SK-MEL-5 (cell line): ENCODE results near the gene LAMC1. TPM values are rescaled to one million over a fixed set of nuclear protein-coding genes. Genes with fewer than 3 reads are reported as not detected.
A peak's percentile ranks its signal among the peaks of the same experiment; 100 is the strongest.
"Not testable (repeated sequence)": the region's sequence is repeated elsewhere in the genome, so short reads cannot be mapped to it uniquely, and the experiment has no call there.

Experiments used
- DNase-seq: peaks from one replicate; pipeline ENCODE4 v3.0.0-alpha.2; 2016; ENCODE audit warnings: low read depth, low spot score
- in situ Hi-C: cut with HindIII; loops from 2 replicates; pipeline ENCODE4 v1.10.0; 2016; ENCODE audit warnings: low sequenced_read_pairs, high pct_unique_total_duplicates, low pct_unique_long_range_greater_than_20kb
- total RNA-seq: library from RNA; depleted of rRNA; stranded (reverse); fragments of >200 nt; shearing (Covaris generic); gene quantifications from 2 replicates; pipeline ENCODE4 v1.2.3, GENCODE V29; 2014

LAMC1 gene
- total RNA-seq, 1 experiment from 2014 or later, result 114 TPM

GRCh38 chr1:183150032-183150431, 126.8 kb downstream of the LAMC1 start:
- in situ Hi-C loops, result not testable (repeated sequence)

GRCh38 chr1:183150445-183150844, 127.2 kb downstream of the LAMC1 start:
- in situ Hi-C loops, result no loop called here
- DNase-seq, result no peak

More at GRCh38 chr1:183150032-183150431, 126.8 kb downstream of the LAMC1 start:
- not testable (repeated sequence) for DNase-seq

GRCh38 chr1:183152180-183152579, 129.0 kb downstream of the LAMC1 start:
- in situ Hi-C loops, result no loop called here
- DNase-seq, result no peak

GRCh38 chr1:183155939-183156338, 132.7 kb downstream of the LAMC1 start:
- DNase-seq, result no peak
- in situ Hi-C loops, result no loop called here

DNA sequence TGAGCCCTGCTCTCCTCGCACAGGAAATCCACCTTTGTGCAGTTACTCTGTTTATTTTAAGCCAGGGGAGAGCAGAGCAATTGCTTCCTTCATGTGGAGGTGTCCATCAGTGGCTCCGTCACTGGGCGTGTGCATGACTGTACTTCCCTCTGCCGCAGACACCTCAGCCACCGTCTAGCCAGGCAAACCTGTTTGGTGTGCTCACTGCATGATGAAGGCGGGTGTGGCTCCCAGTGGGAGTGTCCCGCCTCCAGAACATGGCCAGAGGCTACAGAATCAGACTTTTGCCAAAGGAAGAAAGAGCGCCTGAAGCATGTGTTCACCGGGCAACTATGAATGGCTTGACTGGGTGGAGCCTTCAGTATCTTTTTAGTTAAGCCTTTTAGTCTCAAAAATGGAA, 136.7 kb downstream of the LAMC1 start:
- in situ Hi-C loops, result no loop called here
- DNase-seq, result no peak

GRCh38 chr1:183161391-183161790, 138.2 kb downstream of the LAMC1 start:
- no peak for DNase-seq
- in situ Hi-C loops, result no loop called here

DNA sequence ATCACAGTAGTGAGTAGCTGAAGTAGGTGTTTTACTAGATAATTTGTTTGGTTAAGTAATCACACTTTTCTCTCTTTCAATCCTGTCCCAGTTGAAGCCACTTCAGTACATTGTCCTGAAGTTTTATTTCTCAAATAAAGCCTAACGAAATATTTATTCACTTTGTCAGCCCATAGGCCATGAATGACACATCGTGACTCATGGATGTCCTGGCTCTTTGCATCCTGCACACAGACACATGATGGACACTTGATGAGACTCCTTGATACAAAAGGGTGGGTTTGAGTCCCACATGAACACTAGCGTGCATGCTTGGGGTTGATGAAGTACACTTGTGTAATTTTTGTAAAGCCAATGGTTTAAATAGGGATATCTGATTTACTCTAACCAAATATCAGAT, 140.1 kb downstream of the LAMC1 start:
- DNase-seq, result no peak
- in situ Hi-C loops, result no loop called here

DNA sequence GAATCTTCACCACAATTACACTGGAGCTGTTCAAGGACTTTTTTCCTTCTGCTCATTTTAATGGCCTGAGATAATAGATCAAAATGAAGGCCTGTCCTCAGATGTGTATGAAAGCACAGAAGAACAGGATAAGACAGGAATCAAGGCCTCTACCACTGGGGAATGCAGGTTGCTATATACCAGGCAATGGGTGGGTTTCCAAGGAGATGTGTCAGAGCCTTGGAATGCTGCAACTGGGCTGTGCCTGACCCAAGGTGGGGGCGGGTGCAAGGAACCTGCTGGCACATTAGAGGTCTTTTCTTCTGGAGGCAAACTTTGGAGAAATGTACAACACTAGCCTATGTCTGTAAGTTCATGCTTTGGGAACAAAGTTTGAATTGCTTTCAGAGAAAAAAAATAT, 141.1 kb downstream of the LAMC1 start:
- in situ Hi-C loops, result no loop called here
- no peak for DNase-seq

- in situ Hi-C loops, result no loop called here
- DNase-seq, result no peak
Measured at GRCh38 chr1:183164963-183165362, 141.7 kb downstream of the LAMC1 start.

DNA sequence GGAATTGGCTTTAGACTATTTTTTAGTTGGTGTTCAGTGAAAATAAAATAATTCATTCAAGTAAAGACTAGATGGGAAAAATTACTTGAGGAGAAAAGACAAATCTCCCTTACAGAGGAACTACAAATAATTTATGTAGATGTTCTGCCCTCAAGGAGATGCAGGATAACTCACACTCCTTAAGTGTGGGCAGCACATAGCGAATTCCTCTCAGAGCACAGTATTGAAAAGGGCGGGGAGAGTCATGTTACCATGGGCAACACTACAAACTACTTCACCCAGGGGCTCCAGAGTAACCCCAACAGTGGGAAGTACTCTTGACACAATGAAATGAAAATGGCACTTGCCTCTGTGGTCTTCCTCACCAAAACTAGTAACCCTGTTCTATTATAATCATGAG, 142.2 kb downstream of the LAMC1 start:
- DNase-seq, result no peak

GRCh38 chr1:183166454-183166853, 143.2 kb downstream of the LAMC1 start:
- no peak for DNase-seq
- in situ Hi-C loops, result no loop called here

More for the DNA sequence above, 142.2 kb downstream of the LAMC1 start:
- in situ Hi-C loops, result no loop called here

- in situ Hi-C loops, result no loop called here
- DNase-seq, result no peak
Measured at GRCh38 chr1:183167676-183168075, 144.5 kb downstream of the LAMC1 start.

DNA sequence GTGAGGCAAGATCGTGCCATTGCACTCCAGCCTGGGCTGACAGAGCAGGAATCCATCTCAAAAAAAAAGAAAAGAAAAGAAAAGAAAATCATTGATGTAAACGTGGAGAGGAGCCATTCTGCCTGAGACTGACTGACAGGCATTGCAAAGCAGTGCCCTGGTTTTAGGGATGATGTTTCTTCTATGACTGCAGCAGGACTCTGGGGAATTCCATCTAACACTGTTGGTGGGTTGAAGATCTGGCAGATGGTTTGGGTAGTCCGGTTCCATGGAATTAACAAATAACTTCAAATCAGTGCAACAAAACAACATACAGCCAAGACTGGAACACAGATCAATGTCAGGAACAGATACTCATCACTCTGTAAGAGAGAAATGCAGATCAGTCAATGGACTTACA, 145.1 kb downstream of the LAMC1 start:
- in situ Hi-C loops, result no loop called here
- DNase-seq, result no peak

DNA sequence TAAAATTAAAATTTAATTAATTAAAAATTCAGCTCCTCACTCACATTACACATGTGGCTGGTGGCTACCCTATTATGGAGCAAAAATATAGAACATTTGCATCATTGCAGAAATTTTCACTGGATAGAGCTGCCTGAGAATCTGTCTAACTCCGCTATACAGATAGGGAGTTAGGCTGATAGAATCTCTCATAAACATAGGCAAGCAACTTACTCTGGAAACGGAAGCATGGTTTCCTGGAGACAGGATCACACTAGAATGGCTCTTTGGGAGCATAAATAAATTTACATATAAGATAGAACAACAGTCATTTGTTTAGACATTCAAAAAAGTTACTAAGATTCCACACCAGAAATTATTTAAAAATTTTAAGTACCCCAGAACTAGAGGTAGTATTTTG, 150.6 kb downstream of the LAMC1 start:
- in situ Hi-C loops, result no loop called here

GRCh38 chr1:183175631-183176030, 152.4 kb downstream of the LAMC1 start:
- in situ Hi-C loops, result no loop called here
- DNase-seq, result no peak

More for the DNA sequence above, 150.6 kb downstream of the LAMC1 start:
- no peak for DNase-seq

DNA sequence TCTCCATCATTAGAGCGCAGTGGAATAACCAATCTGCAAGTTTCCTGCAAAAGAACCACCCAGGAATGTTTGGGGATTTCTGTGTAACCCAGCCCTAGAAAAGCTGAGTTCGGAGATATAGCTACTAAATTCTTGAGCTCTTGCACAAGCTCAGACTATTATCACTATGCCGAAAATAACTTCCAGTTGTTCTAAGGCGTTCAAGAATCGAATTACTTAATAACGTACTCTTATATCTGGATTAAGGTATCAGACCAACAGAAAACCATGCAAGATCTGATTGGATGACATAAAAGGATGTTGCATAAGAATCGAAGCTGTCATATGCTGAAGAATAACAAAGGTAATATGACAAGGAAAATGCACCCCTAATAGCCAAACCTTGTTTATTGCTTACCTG, 155.3 kb downstream of the LAMC1 start:
- DNase-seq, result no peak
- in situ Hi-C loops, result no loop called here

DNA sequence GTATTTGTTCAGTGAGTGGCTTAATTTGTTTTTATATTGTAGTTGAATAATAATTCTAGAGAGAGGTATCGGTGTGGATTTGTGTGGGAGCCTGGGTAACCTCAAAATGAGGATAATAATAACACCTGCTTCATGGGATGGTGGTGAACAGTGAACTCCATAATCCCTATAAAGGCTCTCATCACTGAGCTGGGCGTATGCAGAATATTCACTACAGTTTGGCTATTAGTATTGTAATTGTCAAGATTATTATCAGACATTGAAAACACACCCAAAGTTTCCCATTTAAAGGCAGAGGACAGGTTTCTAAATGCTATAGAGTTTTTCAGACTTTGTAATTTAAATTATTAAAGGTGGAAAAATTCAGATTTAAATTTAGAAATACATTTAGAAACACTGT, 155.8 kb downstream of the LAMC1 start:
- DNase-seq, result no peak
- in situ Hi-C loops, result no loop called here

- in situ Hi-C loops, result no loop called here
- DNase-seq, result no peak
Measured at GRCh38 chr1:183180218-183180617, 157.0 kb downstream of the LAMC1 start.

GRCh38 chr1:183180634-183181056, 157.4 kb downstream of the LAMC1 start:
- peak; percentile 84 for DNase-seq
- in situ Hi-C loops, result no loop called here

GRCh38 chr1:183185941-183186490, 162.8 kb downstream of the LAMC1 start, which contains the start of gene LAMC2:
LAMC2 (plus strand) TSS chr1:183186264; CDS start chr1:183186353, 89 bp downstream.
- in situ Hi-C loops, result no loop called here
- no peak for DNase-seq
